ENCODE data around the gene MISP.
"Not testable (repeated sequence)": the region's sequence is repeated elsewhere in the genome, so short reads cannot be mapped to it uniquely, and the experiment has no call there.

MISP gene

DNA sequence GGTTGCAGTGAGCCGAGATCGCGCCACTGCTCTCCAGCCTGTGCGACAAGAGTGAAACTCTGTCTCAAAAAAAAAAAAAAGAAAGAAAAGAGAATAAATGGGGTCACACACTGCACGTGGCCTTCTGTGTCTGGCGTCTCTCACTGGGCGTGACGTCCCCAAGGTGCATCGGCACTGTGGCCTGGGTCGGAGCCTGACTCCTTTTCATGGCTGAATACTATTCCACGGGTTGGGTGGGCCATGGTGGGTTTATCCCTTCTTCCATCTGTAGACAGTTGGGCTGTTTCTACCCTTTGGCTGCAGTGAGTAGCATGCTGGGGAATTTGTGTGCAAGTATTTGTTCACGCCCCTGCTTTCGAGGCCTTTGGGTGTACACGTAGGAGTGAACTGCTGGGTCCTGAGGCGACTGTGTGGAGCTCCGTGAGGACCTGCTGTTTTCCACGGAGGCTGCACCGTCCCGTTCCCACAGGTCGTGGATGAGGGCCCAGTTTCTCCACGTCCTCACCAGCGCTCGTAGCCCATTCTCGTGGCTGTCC is 8.3 kb upstream of the MISP start:
- TF ChIP-seq SP1 (IDR thresholded peaks at IDR 0.05) (no peak), BHLHE40 (IDR thresholded peaks at IDR 0.05; ENCODE audit: borderline replicate concordance) (no peak)
- DNase-seq (ENCODE audit: extremely low spot score) = no peak
- POLR2A ChIA-PET = no interaction called here
- CTCF ChIA-PET = no interaction called here

DNA sequence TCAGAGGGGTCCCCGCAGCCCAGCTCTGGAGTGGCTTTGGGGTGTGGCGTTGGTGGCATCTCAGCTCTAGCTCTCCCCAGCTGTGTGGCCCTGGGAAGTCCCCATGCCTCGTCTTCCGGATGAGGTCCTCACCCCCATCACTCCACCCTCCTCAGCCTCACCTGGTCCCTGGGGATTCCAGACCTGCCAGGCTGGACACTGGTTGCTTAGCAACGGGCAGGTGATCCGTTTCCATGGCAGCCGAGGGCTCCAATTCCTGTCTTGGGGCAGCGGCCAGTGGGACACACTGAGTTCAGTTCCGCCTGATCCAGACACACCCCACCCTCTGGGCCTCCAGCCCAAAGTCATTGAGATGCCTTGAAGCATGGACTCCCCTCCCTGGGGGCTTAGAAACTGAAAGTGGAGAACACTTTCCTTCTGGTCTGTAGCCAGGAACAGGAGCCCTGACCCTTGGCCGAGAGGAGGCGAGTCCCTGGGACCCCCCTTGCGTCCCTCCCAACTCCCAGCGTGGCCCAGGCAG is 7.7 kb upstream of the MISP start:
- CTCF ChIA-PET = no interaction called here
- no peak for DNase-seq (ENCODE audit: extremely low spot score)
- POLR2A ChIA-PET = no interaction called here
- TF ChIP-seq HDGF (IDR thresholded peaks at IDR 0.05; ENCODE audit: borderline replicate concordance) = no peak
- TF ChIP-seq ARNT (IDR thresholded peaks at IDR 0.05) = no peak
- TF ChIP-seq BHLHE40 (IDR thresholded peaks at IDR 0.05; ENCODE audit: borderline replicate concordance) = no peak
- no peak for TF ChIP-seq SUZ12 (IDR thresholded peaks at IDR 0.05)
- TF ChIP-seq CTBP1 (IDR thresholded peaks at IDR 0.05; ENCODE audit: borderline replicate concordance) = no peak
- no peak for TF ChIP-seq ELF4 (IDR thresholded peaks at IDR 0.05)
- TF ChIP-seq TARDBP (IDR thresholded peaks at IDR 0.05) = no peak
- no peak for TF ChIP-seq ZNF384 (IDR thresholded peaks at IDR 0.05)
- TF ChIP-seq FOXK2 (IDR thresholded peaks at IDR 0.05) = no peak
- TF ChIP-seq L3MBTL2 (conservative IDR thresholded peaks at IDR 0.05) = no peak
- no peak for TF ChIP-seq FOXM1 (IDR thresholded peaks at IDR 0.05; ENCODE audit: borderline replicate concordance)
- no peak for TF ChIP-seq FOXA1 (IDR thresholded peaks at IDR 0.05)
- no peak for TF ChIP-seq LEF1 (IDR thresholded peaks at IDR 0.05; ENCODE audit: borderline replicate concordance)

- DNase-seq (ENCODE audit: extremely low spot score); POLR2A ChIA-PET; CTCF ChIA-PET: not testable (repeated sequence)
Measured at GRCh38 chr19:745138-745537, 5.8 kb upstream of the MISP start.

GRCh38 chr19:746208-746819 is 4.6 kb upstream of the MISP start:
- ChIA-PET CTCF (no interaction called here), POLR2A (no interaction called here)
- TF ChIP-seq ELF4 (IDR thresholded peaks at IDR 0.05) = no peak
- TF ChIP-seq SUZ12 (IDR thresholded peaks at IDR 0.05) = no peak
- no peak for TF ChIP-seq TARDBP (IDR thresholded peaks at IDR 0.05)
- TF ChIP-seq NFRKB (IDR thresholded peaks at IDR 0.05) = no peak
- no peak for TF ChIP-seq PKNOX1 (IDR thresholded peaks at IDR 0.05)
- TF ChIP-seq FOXK2 (IDR thresholded peaks at IDR 0.05) = no peak
- no peak for TF ChIP-seq L3MBTL2 (conservative IDR thresholded peaks at IDR 0.05)
- TF ChIP-seq CTBP1 (IDR thresholded peaks at IDR 0.05; ENCODE audit: borderline replicate concordance) = no peak
- no peak for TF ChIP-seq BHLHE40 (IDR thresholded peaks at IDR 0.05; ENCODE audit: borderline replicate concordance)
- no peak for TF ChIP-seq ARNT (IDR thresholded peaks at IDR 0.05)
- no peak for TF ChIP-seq FOXM1 (IDR thresholded peaks at IDR 0.05; ENCODE audit: borderline replicate concordance)
- no peak for TF ChIP-seq SP1 (IDR thresholded peaks at IDR 0.05)
- TF ChIP-seq FOXA1 (IDR thresholded peaks at IDR 0.05) = no peak
- TF ChIP-seq LEF1 (IDR thresholded peaks at IDR 0.05; ENCODE audit: borderline replicate concordance) = no peak
- no peak for TF ChIP-seq HDGF (IDR thresholded peaks at IDR 0.05; ENCODE audit: borderline replicate concordance)
- no peak for TF ChIP-seq ZNF384 (IDR thresholded peaks at IDR 0.05)

DNA sequence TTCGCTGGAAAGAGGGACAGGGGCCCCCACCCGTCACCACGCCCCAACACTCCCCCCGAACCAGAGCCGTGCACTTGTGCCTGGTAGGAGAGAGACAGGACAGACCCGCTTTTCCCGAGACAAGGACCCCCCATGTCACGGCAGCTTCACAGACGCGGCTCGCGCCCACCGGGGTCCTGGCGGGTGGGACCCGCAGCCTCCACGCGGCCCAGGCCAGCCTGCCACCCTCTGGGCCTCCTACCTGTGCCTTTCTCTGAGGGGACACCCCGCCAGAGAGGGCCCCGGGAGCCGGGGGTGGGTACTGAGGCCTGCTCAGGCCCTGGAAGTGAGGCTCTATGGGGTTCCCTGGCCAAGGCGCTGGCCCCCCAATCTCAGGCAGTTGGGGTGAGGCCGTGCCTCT is 4.0 kb upstream of the MISP start:
- CTCF ChIA-PET = no interaction called here

More at GRCh38 chr19:746208-746819, 4.6 kb upstream of the MISP start:
- no peak for DNase-seq (ENCODE audit: extremely low spot score)

DNA sequence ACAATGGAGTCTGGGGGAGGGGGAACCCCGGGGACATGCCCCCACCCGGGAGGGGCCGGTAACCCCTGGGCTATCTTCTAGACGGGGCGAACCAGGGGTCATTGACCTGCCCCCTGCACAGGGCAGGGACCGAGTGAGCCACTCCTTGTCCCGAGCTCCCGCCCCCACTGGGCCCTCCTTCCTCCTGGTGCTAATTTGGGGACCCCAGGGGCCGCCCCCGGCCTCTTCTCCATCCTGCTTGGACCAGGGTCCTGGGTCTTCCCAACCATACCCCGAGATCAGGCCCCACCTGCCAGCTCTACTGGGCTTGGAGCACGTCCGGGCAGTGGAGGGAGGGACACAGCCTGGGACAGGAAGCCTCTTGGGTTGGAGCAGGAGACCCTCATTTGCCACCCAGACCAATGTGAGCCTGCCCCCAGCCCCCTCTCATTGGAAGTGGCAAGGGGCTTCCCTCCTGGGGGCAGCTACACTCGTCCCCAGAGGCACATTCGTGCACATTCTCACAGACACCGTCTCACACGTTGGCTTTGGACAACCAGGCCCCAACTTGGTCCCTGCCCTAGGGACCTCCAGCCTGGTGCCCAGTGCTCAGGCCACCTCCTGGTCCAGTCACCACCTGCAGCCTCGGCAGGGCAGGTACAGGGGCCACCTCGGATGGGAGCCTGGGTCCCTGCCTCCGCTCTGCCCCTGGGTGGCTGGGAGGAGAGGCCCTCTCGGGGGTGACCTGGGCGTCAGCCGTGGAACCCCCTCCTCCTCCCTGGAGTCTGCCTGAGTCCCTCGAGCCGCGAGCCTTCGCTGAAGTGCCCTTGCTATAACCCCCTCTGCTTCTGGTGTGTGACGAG is 3.3 kb upstream of the MISP start:
- TF ChIP-seq FOXA1 (IDR thresholded peaks at IDR 0.05) (no peak), FOXK2 (IDR thresholded peaks at IDR 0.05) (no peak), LEF1 (IDR thresholded peaks at IDR 0.05; ENCODE audit: borderline replicate concordance) (no peak), ELF4 (IDR thresholded peaks at IDR 0.05) (no peak), SP1 (IDR thresholded peaks at IDR 0.05) (no peak), NFRKB (IDR thresholded peaks at IDR 0.05) (no peak), TARDBP (IDR thresholded peaks at IDR 0.05) (no peak), SUZ12 (IDR thresholded peaks at IDR 0.05) (no peak), FOXM1 (IDR thresholded peaks at IDR 0.05; ENCODE audit: borderline replicate concordance) (no peak), ARNT (IDR thresholded peaks at IDR 0.05) (no peak)
- ChIA-PET CTCF (no interaction called here), POLR2A (no interaction called here)
- no peak for DNase-seq (ENCODE audit: extremely low spot score)

More for the DNA sequence above, 4.0 kb upstream of the MISP start:
- no peak for TF ChIP-seq L3MBTL2 (conservative IDR thresholded peaks at IDR 0.05)
- no peak for TF ChIP-seq ARNT (IDR thresholded peaks at IDR 0.05)
- no peak for TF ChIP-seq SP1 (IDR thresholded peaks at IDR 0.05)
- TF ChIP-seq LEF1 (IDR thresholded peaks at IDR 0.05; ENCODE audit: borderline replicate concordance) = no peak
- no peak for TF ChIP-seq FOXM1 (IDR thresholded peaks at IDR 0.05; ENCODE audit: borderline replicate concordance)
- no peak for TF ChIP-seq ZNF384 (IDR thresholded peaks at IDR 0.05)
- no peak for TF ChIP-seq BHLHE40 (IDR thresholded peaks at IDR 0.05; ENCODE audit: borderline replicate concordance)
- TF ChIP-seq HDGF (IDR thresholded peaks at IDR 0.05; ENCODE audit: borderline replicate concordance) = no peak
- no peak for TF ChIP-seq TARDBP (IDR thresholded peaks at IDR 0.05)
- no peak for TF ChIP-seq FOXA1 (IDR thresholded peaks at IDR 0.05)
- TF ChIP-seq NFRKB (IDR thresholded peaks at IDR 0.05) = no peak
- no peak for DNase-seq (ENCODE audit: extremely low spot score)
- POLR2A ChIA-PET = no interaction called here

DNA sequence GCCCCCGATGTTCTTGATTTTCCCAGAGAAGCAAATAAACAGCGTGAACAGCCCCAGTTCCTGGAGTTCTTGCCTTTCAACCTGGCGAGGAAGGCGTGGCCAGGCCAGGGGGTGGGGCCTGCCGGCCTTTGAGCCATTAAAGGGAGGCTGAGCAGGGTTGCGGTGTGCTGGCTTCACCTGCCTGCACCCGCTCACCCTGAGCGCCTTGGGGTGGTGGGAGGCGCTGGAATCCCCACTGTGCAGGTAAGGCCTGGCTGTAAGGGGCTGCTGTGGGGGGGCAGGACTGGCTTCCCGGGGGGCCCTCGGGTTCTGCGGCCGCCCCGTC is 2.7 kb upstream of the MISP start:
- DNase-seq (ENCODE audit: extremely low spot score) = no peak
- POLR2A ChIA-PET = no interaction called here
- TF ChIP-seq BHLHE40 (IDR thresholded peaks at IDR 0.05; ENCODE audit: borderline replicate concordance) = no peak
- CTCF ChIA-PET = no interaction called here

Measured in HEK293T (cell line).